Measurements from ENCODE around the gene C10orf143. TPM values are rescaled to one million over a fixed set of nuclear protein-coding genes. Genes with fewer than 3 reads are reported as not detected.

The C10orf143 gene
- total RNA-seq, 1 donor, result 2.5 TPM

GRCh38 chr10:130061760-130062159 lies 48.9 kb downstream of the C10orf143 start:
- Histone ChIP-seq H3K36me3 (ENCODE audit: insufficient read depth, low read length) (no peaks in the 10 kb centered on the region), H4K20me1 (ENCODE audit: insufficient read depth, low read length) (no peaks in the 10 kb centered on the region), H3K27ac (ENCODE audit: low read depth, low read length) (no peak overlapping the region), H3K9me3 (ENCODE audit: low read depth, low read length) (no peaks in the 10 kb centered on the region), H3K27me3 (ENCODE audit: insufficient read depth, low read length) (no peaks in the 10 kb centered on the region), H3K4me2 (ENCODE audit: insufficient read depth, low read length) (no peak overlapping the region), H3K79me2 (ENCODE audit: insufficient read depth, low read length) (no peaks in the 10 kb centered on the region), H2AFZ (ENCODE audit: low read length) (no peak overlapping the region), H3K4me3 (ENCODE audit: insufficient read depth, low read length) (no peak overlapping the region), H3K4me1 (ENCODE audit: insufficient read depth, low read length) (no peaks in the 10 kb centered on the region)
- DNase-seq (ENCODE audit: insufficient read length, low spot score, missing footprints), result no peak
- no peak for TF ChIP-seq CTCF (IDR thresholded peaks at IDR 0.05; ENCODE audit: extremely low read depth, low read depth, low read length)

GRCh38 chr10:130054021-130054420 lies 56.6 kb downstream of the C10orf143 start:
- no peak overlapping the region for H3K27ac ChIP-seq (ENCODE audit: low read depth, low read length)
- no peaks in the 10 kb centered on the region for H3K27me3 ChIP-seq (ENCODE audit: insufficient read depth, low read length)
- no peaks in the 10 kb centered on the region for H3K36me3 ChIP-seq (ENCODE audit: insufficient read depth, low read length)
- H4K20me1 ChIP-seq (ENCODE audit: insufficient read depth, low read length), result no peaks in the 10 kb centered on the region
- H2AFZ ChIP-seq (ENCODE audit: low read length), result no peak overlapping the region
- H3K4me2 ChIP-seq (ENCODE audit: insufficient read depth, low read length), result no peak overlapping the region
- no peaks in the 10 kb centered on the region for H3K9me3 ChIP-seq (ENCODE audit: low read depth, low read length)
- no peaks in the 10 kb centered on the region for H3K79me2 ChIP-seq (ENCODE audit: insufficient read depth, low read length)
- H3K4me3 ChIP-seq (ENCODE audit: insufficient read depth, low read length), result no peak overlapping the region
- no peaks in the 10 kb centered on the region for H3K4me1 ChIP-seq (ENCODE audit: insufficient read depth, low read length)
- DNase-seq (ENCODE audit: insufficient read length, low spot score, missing footprints), result no peak
- TF ChIP-seq CTCF (IDR thresholded peaks at IDR 0.05; ENCODE audit: extremely low read depth, low read depth, low read length), result no peak

- H3K27me3 ChIP-seq (ENCODE audit: insufficient read depth, low read length), result no peaks in the 10 kb centered on the region
- no peak overlapping the region for H2AFZ ChIP-seq (ENCODE audit: low read length)
- H3K4me2 ChIP-seq (ENCODE audit: insufficient read depth, low read length), result no peak overlapping the region
- TF ChIP-seq CTCF (IDR thresholded peaks at IDR 0.05; ENCODE audit: extremely low read depth, low read depth, low read length), result no peak
- H3K4me3 ChIP-seq (ENCODE audit: insufficient read depth, low read length), result no peak overlapping the region
- H3K36me3 ChIP-seq (ENCODE audit: insufficient read depth, low read length), result no peaks in the 10 kb centered on the region
- H3K27ac ChIP-seq (ENCODE audit: low read depth, low read length), result no peak overlapping the region
- peak; percentile 85 for DNase-seq (ENCODE audit: insufficient read length, low spot score, missing footprints)
- H3K4me1 ChIP-seq (ENCODE audit: insufficient read depth, low read length), result no peaks in the 10 kb centered on the region
- H3K79me2 ChIP-seq (ENCODE audit: insufficient read depth, low read length), result no peaks in the 10 kb centered on the region
- H4K20me1 ChIP-seq (ENCODE audit: insufficient read depth, low read length), result no peaks in the 10 kb centered on the region
- no peaks in the 10 kb centered on the region for H3K9me3 ChIP-seq (ENCODE audit: low read depth, low read length)
Observed at GRCh38 chr10:130053561-130053960, 57.1 kb downstream of the C10orf143 start.

- Histone ChIP-seq H3K4me1 (ENCODE audit: insufficient read depth, low read length) (no peaks in the 10 kb centered on the region), H2AFZ (ENCODE audit: low read length) (no peak overlapping the region), H3K27me3 (ENCODE audit: insufficient read depth, low read length) (no peaks in the 10 kb centered on the region), H4K20me1 (ENCODE audit: insufficient read depth, low read length) (no peaks in the 10 kb centered on the region), H3K9me3 (ENCODE audit: low read depth, low read length) (no peaks in the 10 kb centered on the region), H3K27ac (ENCODE audit: low read depth, low read length) (no peak overlapping the region), H3K79me2 (ENCODE audit: insufficient read depth, low read length) (no peaks in the 10 kb centered on the region), H3K4me3 (ENCODE audit: insufficient read depth, low read length) (no peak overlapping the region), H3K4me2 (ENCODE audit: insufficient read depth, low read length) (no peak overlapping the region), H3K36me3 (ENCODE audit: insufficient read depth, low read length) (no peaks in the 10 kb centered on the region)
- peak; percentile 85 for DNase-seq (ENCODE audit: insufficient read length, low spot score, missing footprints)
- TF ChIP-seq CTCF (IDR thresholded peaks at IDR 0.05; ENCODE audit: extremely low read depth, low read depth, low read length), result no peak
Observed at GRCh38 chr10:130052193-130052592, 58.4 kb downstream of the C10orf143 start.
